ENCODE results near the gene RAB7B.

Gene RAB7B

GRCh38 chr1:205938682-205939081 is 64.5 kb downstream of the RAB7B start:
- H3K4me3 ChIP-seq (ENCODE audit: low read length), result no peak overlapping the region
- no peak for TF ChIP-seq CTCF (IDR thresholded peaks at IDR 0.05; ENCODE audit: insufficient read depth, low read depth, low read length, missing control alignments)
- no peak for DNase-seq (ENCODE audit: low read depth)

DNA sequence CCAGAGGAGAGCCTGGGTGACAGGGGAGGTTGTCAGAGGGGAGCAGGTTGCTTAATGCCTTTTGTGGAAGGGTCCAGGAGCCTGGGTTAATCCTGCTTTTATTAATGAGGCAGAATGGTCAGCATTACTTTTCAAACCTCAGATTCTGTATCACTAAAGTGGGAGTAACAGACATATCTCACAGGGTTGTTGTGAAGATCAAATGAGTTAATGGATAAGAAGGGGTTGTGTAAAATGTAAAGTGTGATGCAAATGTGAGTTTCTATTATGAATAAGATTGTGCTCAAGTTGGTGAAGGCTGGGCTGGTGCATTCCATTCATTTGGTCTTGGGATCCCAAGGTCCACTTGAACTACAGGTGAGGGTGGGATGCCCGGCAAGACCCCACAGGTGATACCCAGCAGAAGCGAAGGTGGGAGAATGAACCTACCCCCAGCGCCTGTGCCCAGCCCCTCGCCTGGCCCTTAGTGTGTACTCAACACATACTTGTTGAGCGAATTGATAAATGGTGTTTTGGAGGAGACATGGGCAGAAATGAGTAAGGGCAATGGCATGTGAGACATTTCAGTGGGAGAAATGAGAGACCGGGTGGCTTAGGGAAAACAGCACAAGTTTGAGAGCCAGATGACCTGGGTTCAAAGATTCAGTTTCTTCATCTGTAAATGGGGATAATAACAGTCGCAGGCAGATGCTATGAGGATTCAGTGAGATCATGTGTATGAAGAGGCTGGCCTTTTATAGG is 66.2 kb downstream of the RAB7B start:
- no peak for TF ChIP-seq CTCF (IDR thresholded peaks at IDR 0.05; ENCODE audit: insufficient read depth, low read depth, low read length, missing control alignments)
- H3K4me3 ChIP-seq (ENCODE audit: low read length), result no peak overlapping the region
- DNase-seq (ENCODE audit: low read depth), result peak; percentile 42

- no peak for TF ChIP-seq CTCF (IDR thresholded peaks at IDR 0.05; ENCODE audit: insufficient read depth, low read depth, low read length, missing control alignments)
- no peak overlapping the region for H3K4me3 ChIP-seq (ENCODE audit: low read length)
- DNase-seq (ENCODE audit: low read depth), result peak; percentile 35
Observed at GRCh38 chr1:205936311-205936710, 66.9 kb downstream of the RAB7B start.

- TF ChIP-seq CTCF (IDR thresholded peaks at IDR 0.05; ENCODE audit: insufficient read depth, low read depth, low read length, missing control alignments), result no peak
- no peak overlapping the region for H3K4me3 ChIP-seq (ENCODE audit: low read length)
- peak; percentile 29 for DNase-seq (ENCODE audit: low read depth)
Observed at GRCh38 chr1:205935869-205936268, 67.3 kb downstream of the RAB7B start.

GRCh38 chr1:205934788-205935187 is 68.4 kb downstream of the RAB7B start:
- peak; percentile 88 for DNase-seq (ENCODE audit: low read depth)
- no peak overlapping the region for H3K4me3 ChIP-seq (ENCODE audit: low read length)
- no peak for TF ChIP-seq CTCF (IDR thresholded peaks at IDR 0.05; ENCODE audit: insufficient read depth, low read depth, low read length, missing control alignments)

DNA sequence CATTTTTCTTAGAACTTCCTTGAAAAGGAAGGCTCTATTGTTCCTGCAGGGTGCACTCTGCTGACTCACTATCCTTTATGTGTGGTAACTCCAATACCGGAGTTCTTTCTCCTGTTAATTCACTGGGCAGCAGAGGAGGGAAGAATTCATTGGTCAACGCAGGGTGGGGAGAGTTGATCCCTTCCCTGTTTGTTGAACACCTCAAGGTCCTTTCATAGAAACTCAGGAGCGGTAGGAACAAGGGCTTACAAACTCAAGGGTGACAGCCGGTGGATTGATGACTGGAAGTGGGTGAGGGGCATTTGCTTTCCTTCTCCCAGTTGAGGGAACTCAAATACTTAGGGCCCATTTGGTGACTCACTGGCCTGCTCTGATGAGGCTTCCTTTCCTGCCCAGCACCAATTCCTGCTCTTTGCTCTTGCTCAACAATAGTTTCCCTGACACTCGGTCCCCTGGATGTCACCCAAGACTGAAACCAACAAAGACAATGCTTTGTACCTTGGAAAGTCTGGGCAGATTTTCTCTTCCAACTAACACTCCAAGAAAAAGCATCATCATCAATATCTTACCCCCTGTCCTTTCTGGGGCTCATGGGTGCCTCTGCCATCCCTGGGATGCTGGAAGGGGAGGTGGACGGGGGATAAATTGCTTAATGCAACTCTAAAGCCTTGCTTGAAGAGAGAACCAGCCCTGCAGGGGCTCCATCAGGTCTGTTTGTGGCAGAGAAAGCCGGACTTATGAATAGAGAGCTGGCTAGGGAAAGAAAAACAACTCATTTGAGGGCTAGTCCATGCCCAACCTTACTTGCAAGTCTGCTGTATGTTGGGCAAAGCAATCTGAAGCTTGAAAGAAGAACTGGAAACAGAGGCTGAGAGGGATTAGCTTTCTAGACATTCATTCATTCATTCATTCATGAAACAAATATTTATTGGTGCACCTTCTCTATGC is 69.2 kb downstream of the RAB7B start:
- DNase-seq (ENCODE audit: low read depth), result peak; percentile 78
- no peak for TF ChIP-seq CTCF (IDR thresholded peaks at IDR 0.05; ENCODE audit: insufficient read depth, low read depth, low read length, missing control alignments)
- H3K4me3 ChIP-seq (ENCODE audit: low read length), result no peak overlapping the region
